DND-41 (cell line): ENCODE data around the gene YTHDF1.
"Not testable (repeated sequence)": the region's sequence is repeated elsewhere in the genome, so short reads cannot be mapped to it uniquely, and the experiment has no call there.

ENCODE experiments used
- EZH2 ChIP-seq: IDR thresholded peaks from 3 replicates; pipeline ENCODE4 v1.6.1; 2012; ENCODE audit warnings: borderline replicate concordance, low read depth, mild to moderate bottlenecking, moderate library complexity, low read length, inconsistent platforms; ENCODE audit not compliant: severe bottlenecking
- TF ChIP-seq, protein P1 (sequence below): IDR thresholded peaks from 2 replicates; pipeline ENCODE4 v1.5.1; 2012; ENCODE audit warnings: borderline replicate concordance, low read length, moderate library complexity, mild to moderate bottlenecking; ENCODE audit not compliant: poor library complexity, severe bottlenecking; ENCODE audit errors: extremely low read depth

DNA sequence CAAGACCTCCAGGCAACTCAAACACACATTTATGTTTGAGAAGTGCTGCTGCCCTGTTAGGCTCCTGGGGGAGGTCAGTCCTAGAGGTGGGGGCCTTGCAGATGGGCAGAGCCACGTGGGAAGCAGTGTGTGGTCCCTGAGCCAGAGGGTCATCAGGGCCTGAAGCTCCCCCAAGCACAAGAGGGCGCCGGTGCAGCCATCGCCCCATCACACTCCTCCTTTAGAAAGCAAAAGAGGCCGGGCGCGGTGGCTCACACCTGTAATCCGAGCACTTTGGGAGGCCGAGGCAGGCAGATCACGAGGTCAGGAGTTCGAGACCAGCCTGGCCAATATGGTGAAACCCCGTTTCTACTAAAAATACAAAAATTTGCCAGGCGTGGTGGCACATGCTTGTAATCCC lies 58.5 kb downstream of the YTHDF1 start:
- TF ChIP-seq, protein P1, sequence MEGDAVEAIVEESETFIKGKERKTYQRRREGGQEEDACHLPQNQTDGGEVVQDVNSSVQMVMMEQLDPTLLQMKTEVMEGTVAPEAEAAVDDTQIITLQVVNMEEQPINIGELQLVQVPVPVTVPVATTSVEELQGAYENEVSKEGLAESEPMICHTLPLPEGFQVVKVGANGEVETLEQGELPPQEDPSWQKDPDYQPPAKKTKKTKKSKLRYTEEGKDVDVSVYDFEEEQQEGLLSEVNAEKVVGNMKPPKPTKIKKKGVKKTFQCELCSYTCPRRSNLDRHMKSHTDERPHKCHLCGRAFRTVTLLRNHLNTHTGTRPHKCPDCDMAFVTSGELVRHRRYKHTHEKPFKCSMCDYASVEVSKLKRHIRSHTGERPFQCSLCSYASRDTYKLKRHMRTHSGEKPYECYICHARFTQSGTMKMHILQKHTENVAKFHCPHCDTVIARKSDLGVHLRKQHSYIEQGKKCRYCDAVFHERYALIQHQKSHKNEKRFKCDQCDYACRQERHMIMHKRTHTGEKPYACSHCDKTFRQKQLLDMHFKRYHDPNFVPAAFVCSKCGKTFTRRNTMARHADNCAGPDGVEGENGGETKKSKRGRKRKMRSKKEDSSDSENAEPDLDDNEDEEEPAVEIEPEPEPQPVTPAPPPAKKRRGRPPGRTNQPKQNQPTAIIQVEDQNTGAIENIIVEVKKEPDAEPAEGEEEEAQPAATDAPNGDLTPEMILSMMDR: not testable (repeated sequence)
- not testable (repeated sequence) for TF ChIP-seq EZH2
